Spleen (tissue), 7 donors: ENCODE data around the gene TNS1.

Experiments
- CTCF ChIP-seq, 11 experiments: fragments of 200-600 bp in 7 of 11; fragments of 450-650 bp in 4 of 11; sonication (generic) in 4 of 11; IDR thresholded peaks in 8 of 11; conservative IDR thresholded peaks in 3 of 11; 1 replicate in 7 of 11; 2 replicates in 4 of 11; pipeline versions ENCODE4 v1.4.0 to v1.8.0; 2016 to 2021; ENCODE audit warnings: antibody characterized with exemption in 11 of 11, inconsistent platforms in 4 of 11, mild to moderate bottlenecking in 1 of 11
- POLR2AphosphoS5 ChIP-seq, 3 donors: sonication (generic); formaldehyde crosslinking; IDR thresholded peaks; one replicate each; pipeline ENCODE4 v1.5.1; 2017; ENCODE audit warnings: antibody characterized with exemption in 3 of 3
- donor health status: DM: no; HTN: no; CAD: no; lungs with moderate emphysema.
- donor health status: DM: no; HTN: no; CAD: no.
- donor health status: DM: no; HTN: no; CAD: no.

DNA sequence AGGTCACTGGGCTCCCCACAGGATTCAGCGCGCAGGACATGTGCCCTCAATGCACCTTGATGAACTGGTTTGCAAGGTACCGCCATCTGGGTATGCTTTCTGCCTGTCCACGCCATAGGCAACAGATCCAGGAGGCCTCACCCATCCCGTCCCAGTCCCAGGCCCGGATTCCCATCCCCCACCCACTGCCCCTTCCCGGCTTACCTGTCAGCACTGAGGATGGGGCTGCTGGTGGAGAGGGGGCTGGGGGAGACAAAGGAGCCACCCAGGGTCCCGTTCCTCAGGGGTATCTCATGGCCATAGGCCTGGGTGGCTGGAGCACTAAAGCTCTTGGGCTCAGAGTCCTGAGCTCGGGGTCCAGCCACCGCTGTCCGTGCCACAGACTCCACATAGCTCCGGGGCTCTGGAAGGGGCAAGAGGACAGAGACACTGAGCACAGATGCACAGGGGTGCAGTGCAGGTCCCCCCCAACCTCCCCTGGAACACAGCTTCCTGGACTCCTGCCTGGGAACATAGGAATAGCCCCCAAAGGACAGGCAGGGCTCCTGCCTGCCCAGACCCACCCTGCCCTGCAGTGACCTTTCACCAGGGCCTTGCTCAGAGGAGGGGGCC, 181.2 kb downstream of the TNS1 start:
- no peak for TF ChIP-seq CTCF (IDR thresholded peaks at IDR 0.05 in 8 of 11, conservative IDR thresholded peaks at IDR 0.05 in 3 of 11)
- TF ChIP-seq POLR2AphosphoS5 (IDR thresholded peaks at IDR 0.05) = peak in 1 of 3 donors; percentile 34
